ENCODE measurements around the gene UPK1A.

GRCh38 chr19:35639321-35639639 lies 27.0 kb upstream of the UPK1A start:
- TF ChIP-seq CTCF (IDR thresholded peaks at IDR 0.05) (no peak), POLR2AphosphoS5 (IDR thresholded peaks at IDR 0.05) (no peak), POLR2A (IDR thresholded peaks at IDR 0.05) (no peak), EP300 (IDR thresholded peaks at IDR 0.05) (no peak)

All from suprapubic skin (tissue), 4 donors.